HCT116 (cell line): ENCODE results near the gene CHST4. TPM values are rescaled to one million over a fixed set of nuclear protein-coding genes. Genes with fewer than 3 reads are reported as not detected.

Experiments
- ATAC-seq: fragments of 200-7000 bp; cut with Tn5 transposase; 2 replicates; pipeline ENCODE4 v1.9.1; 2020; ENCODE audit warnings: mild to moderate bottlenecking, moderate library complexity
- BruUV-seq: library from RNA; stranded (reverse); fragments of 400-500 nt; replicated peaks from 2 replicates; lab custom pipeline; 2021; lab: Mats Ljungman, UMichigan
- CTCF ChIA-PET: fragments of 300-600 bp; sonication (Branson Sonifier 250); formaldehyde crosslinking; loops from one replicate; lab custom pipeline; 2021; ENCODE audit warnings: antibody characterized with exemption; lab: Charles Lee
- POLR2A ChIA-PET: fragments of 300-600, 350-600 bp; sonication (Branson Sonifier 250); formaldehyde crosslinking; loops from one replicate; lab custom pipeline; 2021; ENCODE audit warnings: antibody characterized with exemption; lab: Charles Lee
- RAD21 ChIA-PET, 2 experiments: fragments of 300-600 bp; sonication (Branson Sonifier 250); formaldehyde crosslinking; loops; one replicate each; lab custom pipeline; 2023; ENCODE audit warnings: low total read pairs in 2 of 2; ENCODE audit not compliant: uncharacterized antibody in 2 of 2, unreplicated experiment in 2 of 2, low non-redundant PET in 1 of 2; lab: Charles Lee
- DNase-seq: peaks from one replicate; pipeline ENCODE4 v3.0.0-alpha.2; 2010; ENCODE audit warnings: low read depth, low spot score
- H2AFZ ChIP-seq: fragments of 200-600 bp; shearing (Covaris generic), sonication (generic); 2 replicates; pipeline ENCODE4 v1.6.1; 2017; ENCODE audit warnings: low read depth, mixed run types, mixed read lengths, antibody characterized with exemption, low read length; ENCODE audit not compliant: poor library complexity, severe bottlenecking
- H3K27ac ChIP-seq: 2 replicates; pipeline ENCODE4 v1.5.1; 2012; ENCODE audit warnings: low read depth, low read length
- H3K27me3 ChIP-seq: fragments of 200-600 bp; sonication (generic); 2 replicates; pipeline ENCODE4 v1.6.1; 2016; ENCODE audit warnings: mixed run types, low read length, mixed read lengths; ENCODE audit not compliant: insufficient read depth
- H3K36me3 ChIP-seq, 2 experiments: fragments of 200-500 bp in 1 of 2; fragments of 200-600 bp in 1 of 2; sonication (Bioruptor generic) in 1 of 2; sonication (generic) in 1 of 2; 2 replicates each; pipeline versions ENCODE4 v1.5.1 to v1.6.1; 2014 to 2016; ENCODE audit warnings: low read length in 2 of 2, inconsistent platforms in 1 of 2, mixed read lengths in 1 of 2, mixed run types in 1 of 2; ENCODE audit not compliant: insufficient read depth in 2 of 2, control insufficient read depth in 1 of 2
- H3K4me1 ChIP-seq, 2 experiments: fragments of 200-600 bp in 1 of 2; sonication (generic) in 1 of 2; 2 replicates each; pipeline versions ENCODE4 v1.5.1 to v1.6.1; 2012 to 2017; ENCODE audit warnings: low read length in 2 of 2, inconsistent platforms in 1 of 2, mild to moderate bottlenecking in 1 of 2, mixed read lengths in 1 of 2, mixed run types in 1 of 2, moderate library complexity in 1 of 2; ENCODE audit not compliant: insufficient read depth in 2 of 2, control insufficient read depth in 1 of 2
- H3K4me2 ChIP-seq: fragments of 200-600 bp; sonication (generic); 2 replicates; pipeline ENCODE4 v1.6.1; 2017; ENCODE audit warnings: mixed run types, low read length, mixed read lengths
- H3K4me3 ChIP-seq, 2 experiments: fragments of 200-600 bp in 1 of 2; sonication (generic) in 1 of 2; replicated peaks in 1 of 2; 2 replicates each; pipeline ENCODE4 v1.5.1; 2011 to 2016; ENCODE audit warnings: low read length in 2 of 2, control low read depth in 1 of 2, low read depth in 1 of 2, mild to moderate bottlenecking in 1 of 2, mixed read lengths in 1 of 2, mixed run types in 1 of 2
- H3K79me2 ChIP-seq: fragments of 200-600 bp; sonication (generic); 2 replicates; pipeline ENCODE4 v1.6.1; 2017; ENCODE audit warnings: mild to moderate bottlenecking, mixed run types, low read length, moderate library complexity, mixed read lengths; ENCODE audit not compliant: insufficient read depth
- H3K9ac ChIP-seq: fragments of 200-600 bp; sonication (generic); 2 replicates; pipeline ENCODE4 v1.6.1; 2016; ENCODE audit warnings: low read length, mixed read lengths
- H3K9me2 ChIP-seq: fragments of 200-600 bp; sonication (generic), shearing (Covaris generic); 2 replicates; pipeline ENCODE4 v1.6.1; 2017; ENCODE audit warnings: mixed run types, mild to moderate bottlenecking, moderate library complexity; ENCODE audit not compliant: insufficient read depth
- H3K9me3 ChIP-seq, 2 experiments: fragments of 200-500 bp in 1 of 2; fragments of 200-600 bp in 1 of 2; sonication (Bioruptor generic) in 1 of 2; sonication (generic) in 1 of 2; 2 replicates each; pipeline ENCODE4 v1.6.1; 2014 to 2017; ENCODE audit warnings: low read length in 2 of 2, mixed read lengths in 2 of 2, inconsistent platforms in 1 of 2, low read depth in 1 of 2, mild to moderate bottlenecking in 1 of 2, mixed run types in 1 of 2, moderate library complexity in 1 of 2; ENCODE audit not compliant: control insufficient read depth in 1 of 2, insufficient read depth in 1 of 2
- H4K20me1 ChIP-seq: fragments of 200-600 bp; sonication (generic), shearing (Covaris generic); 2 replicates; pipeline ENCODE4 v1.6.1; 2017; ENCODE audit warnings: mixed run types, mild to moderate bottlenecking, moderate library complexity; ENCODE audit not compliant: insufficient read depth
- CBX3 ChIP-seq: IDR thresholded peaks from 2 replicates; pipeline ENCODE4 v1.6.1; 2012; ENCODE audit warnings: low read depth
- CEBPB ChIP-seq: IDR thresholded peaks from 2 replicates; pipeline ENCODE4 v1.6.1; 2012; ENCODE audit warnings: low read depth
- CTCF ChIP-seq, 3 experiments: fragments of 200-600 bp in 1 of 3; sonication (generic) in 1 of 3; IDR thresholded peaks in 2 of 3; conservative IDR thresholded peaks in 1 of 3; 2 replicates each; pipeline ENCODE4 v1.5.1; 2012 to 2017; ENCODE audit warnings: low read depth in 2 of 3, low read length in 2 of 3, antibody characterized with exemption in 1 of 3, borderline replicate concordance in 1 of 3, control low read depth in 1 of 3, mild to moderate bottlenecking in 1 of 3, mixed read lengths in 1 of 3, mixed run types in 1 of 3, moderate library complexity in 1 of 3; ENCODE audit not compliant: insufficient read depth in 1 of 3
- ELF1 ChIP-seq: IDR thresholded peaks from 2 replicates; pipeline ENCODE4 v1.6.1; 2012; ENCODE audit warnings: low read depth, borderline replicate concordance
- RAD21 ChIP-seq: IDR thresholded peaks from 2 replicates; pipeline ENCODE4 v1.6.1; 2012; ENCODE audit warnings: low read depth, mild to moderate bottlenecking
- SP1 ChIP-seq: IDR thresholded peaks from 2 replicates; pipeline ENCODE4 v1.6.1; 2012; ENCODE audit warnings: low read depth
- ZBTB33 ChIP-seq: IDR thresholded peaks from 2 replicates; pipeline ENCODE4 v1.6.1; 2011; ENCODE audit warnings: mild to moderate bottlenecking, low read length, moderate library complexity; ENCODE audit not compliant: insufficient replicate concordance; ENCODE audit errors: extremely low read depth
- ZNF274 ChIP-seq: fragments of 200-500 bp; sonication (Bioruptor generic); IDR thresholded peaks from 2 replicates; pipeline ENCODE4 v1.6.1; 2014; ENCODE audit warnings: mild to moderate bottlenecking, low read depth, low read length, inconsistent platforms
- intact Hi-C: fragments of 100-400 bp; cut with micrococcal nuclease; formaldehyde crosslinking; loops from 2 replicates; pipeline ENCODE4 v1.10.0; 2022
- total RNA-seq: library from RNA; stranded (reverse); gene quantifications from one replicate; pipeline ENCODE4 v1.2.1, GENCODE V29; 2021; ENCODE audit not compliant: unreplicated experiment

The CHST4 gene
- total RNA-seq, 1 experiment from 2014 or later: 0.59 TPM

GRCh38 chr16:71552698-71553503 lies 26.7 kb downstream of the CHST4 start:
- H3K4me1 ChIP-seq: no peaks in the 10 kb centered on the region
- no peaks in the 10 kb centered on the region; the same call in 1 of the 2 replicates for H3K27me3 ChIP-seq
- no peaks in the 10 kb centered on the region for H3K36me3 ChIP-seq
- no peak overlapping the region for H2AFZ ChIP-seq
- ATAC-seq (peak; percentile 72), DNase-seq (peak; percentile 6)
- ChIA-PET CTCF (interaction anchor here (0.9 to 1.5 kb wide), 3 partner anchors 10 to 58 kb away, joined by 3 to 4 read pairs (median 3); no protein-coding TSS in a partner anchor), RAD21 (no interaction called here)
- H3K9me3 ChIP-seq: no peaks in the 10 kb centered on the region
- no TSS peak for BruUV-seq
- H3K4me2 ChIP-seq: no peak overlapping the region
- no peaks in the 10 kb centered on the region for H4K20me1 ChIP-seq
- no peaks in the 10 kb centered on the region for H3K9me2 ChIP-seq
- H3K4me3 ChIP-seq: no peak overlapping the region
- no peak overlapping the region for H3K9ac ChIP-seq
- TF ChIP-seq ELF1 (no peak), CTCF (IDR thresholded peaks at IDR 0.05 in 2 of 3, conservative IDR thresholded peaks at IDR 0.05 in 1 of 3; ENCODE audit: borderline replicate concordance in 1 of 3, insufficient read depth in 1 of 3, low read depth in 2 of 3, low read length in 2 of 3) (peak; percentile 38 to 52 (median 39); a peak in 4 of 6 replicates), CEBPB (no peak), ZBTB33 (no peak), CBX3 (no peak), SP1 (no peak), ZNF274 (no peak), RAD21 (peak; percentile 51)
- TF ChIP-seq, all 23 proteins: peak for 2
- POLR2A ChIA-PET: no interaction called here
- intact Hi-C loops: no loop called here
- Histone ChIP-seq H3K79me2 (no peaks in the 10 kb centered on the region), H3K27ac (no peak overlapping the region)
